NB4 (cell line): Measurements from ENCODE around the gene MAGEA1.
"Not testable (repeated sequence)": the region's sequence is repeated elsewhere in the genome, so short reads cannot be mapped to it uniquely, and the experiment has no call there.

Experiments
- DNase-seq: peaks from one replicate; pipeline ENCODE4 v3.0.0; 2010; ENCODE audit warnings: low read depth
- H3K4me3 ChIP-seq: one replicate; pipeline ENCODE4 v1.5.1; 2011; ENCODE audit warnings: mild to moderate bottlenecking, low read depth, low read length, moderate library complexity
- CTCF ChIP-seq: IDR thresholded peaks from one replicate; pipeline ENCODE4 v1.5.1; 2012; ENCODE audit warnings: low read depth, low read length
- MAX ChIP-seq: IDR thresholded peaks from 2 replicates; pipeline ENCODE4 v1.6.1; 2011; ENCODE audit warnings: low read depth, low read length
- MYC ChIP-seq: IDR thresholded peaks from 2 replicates; pipeline ENCODE4 v1.6.1; 2011; ENCODE audit warnings: low read depth, low read length
- POLR2A ChIP-seq: IDR thresholded peaks from 2 replicates; pipeline ENCODE4 v1.6.1; 2011; ENCODE audit warnings: mild to moderate bottlenecking; ENCODE audit not compliant: insufficient read length; ENCODE audit errors: extremely low read depth

Gene MAGEA1

GRCh38 chrX:153164733-153165132, 14.4 kb upstream of the MAGEA1 start:
- TF ChIP-seq CTCF (no peak), MAX (no peak), POLR2A (no peak), MYC (no peak)
- no peak for DNase-seq
- H3K4me3 ChIP-seq, result no peak overlapping the region

- H3K4me3 ChIP-seq, DNase-seq: not testable (repeated sequence)
These were observed 10.7 kb upstream of the MAGEA1 start for GRCh38 chrX:153168423-153168822.

- DNase-seq, result no peak
- TF ChIP-seq CTCF (no peak), POLR2A (no peak), MYC (no peak), MAX (no peak)
- H3K4me3 ChIP-seq, result no peak overlapping the region
These were observed 2.7 kb downstream of the MAGEA1 start for GRCh38 chrX:153181822-153182221.

- H3K4me3 ChIP-seq, result no peak overlapping the region
- DNase-seq, result no peak
- TF ChIP-seq MYC (no peak), POLR2A (no peak), CTCF (no peak), MAX (no peak)
These were observed 5.7 kb downstream of the MAGEA1 start for GRCh38 chrX:153184787-153185186.

GRCh38 chrX:153190381-153190780, 11.3 kb downstream of the MAGEA1 start:
- no peak for DNase-seq
- TF ChIP-seq POLR2A (no peak), MAX (no peak), MYC (no peak), CTCF (no peak)
- H3K4me3 ChIP-seq, result no peak overlapping the region

GRCh38 chrX:153200462-153200861, 21.4 kb downstream of the MAGEA1 start:
- TF ChIP-seq CTCF (no peak), POLR2A (no peak), MAX (no peak), MYC (no peak)
- DNase-seq, result no peak
- H3K4me3 ChIP-seq, result no peak overlapping the region
